Measurements from ENCODE around the gene ANKRD55.
"Not testable (repeated sequence)": the region's sequence is repeated elsewhere in the genome, so short reads cannot be mapped to it uniquely, and the experiment has no call there.

DNA sequence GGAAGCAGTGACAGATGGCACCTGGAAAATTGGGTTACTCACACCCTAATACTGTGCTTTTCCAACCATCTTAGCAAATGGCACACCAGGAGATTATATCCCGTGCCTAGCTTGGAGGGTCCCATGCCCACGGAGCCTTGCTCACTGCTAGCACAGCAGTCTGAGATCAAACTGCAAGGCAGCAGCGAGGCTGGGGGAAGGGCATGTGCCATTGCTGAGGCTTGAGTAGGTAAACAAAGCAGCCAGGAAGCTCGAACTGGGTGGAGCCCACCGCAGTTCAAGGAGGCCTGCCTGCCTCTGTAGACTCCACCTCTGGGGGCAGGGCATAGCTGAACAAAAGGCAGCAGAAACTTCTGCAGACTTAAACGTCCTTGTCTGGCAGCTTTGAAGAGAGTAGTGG, 11.5 kb downstream of the ANKRD55 start:
- TF ChIP-seq, protein P1, sequence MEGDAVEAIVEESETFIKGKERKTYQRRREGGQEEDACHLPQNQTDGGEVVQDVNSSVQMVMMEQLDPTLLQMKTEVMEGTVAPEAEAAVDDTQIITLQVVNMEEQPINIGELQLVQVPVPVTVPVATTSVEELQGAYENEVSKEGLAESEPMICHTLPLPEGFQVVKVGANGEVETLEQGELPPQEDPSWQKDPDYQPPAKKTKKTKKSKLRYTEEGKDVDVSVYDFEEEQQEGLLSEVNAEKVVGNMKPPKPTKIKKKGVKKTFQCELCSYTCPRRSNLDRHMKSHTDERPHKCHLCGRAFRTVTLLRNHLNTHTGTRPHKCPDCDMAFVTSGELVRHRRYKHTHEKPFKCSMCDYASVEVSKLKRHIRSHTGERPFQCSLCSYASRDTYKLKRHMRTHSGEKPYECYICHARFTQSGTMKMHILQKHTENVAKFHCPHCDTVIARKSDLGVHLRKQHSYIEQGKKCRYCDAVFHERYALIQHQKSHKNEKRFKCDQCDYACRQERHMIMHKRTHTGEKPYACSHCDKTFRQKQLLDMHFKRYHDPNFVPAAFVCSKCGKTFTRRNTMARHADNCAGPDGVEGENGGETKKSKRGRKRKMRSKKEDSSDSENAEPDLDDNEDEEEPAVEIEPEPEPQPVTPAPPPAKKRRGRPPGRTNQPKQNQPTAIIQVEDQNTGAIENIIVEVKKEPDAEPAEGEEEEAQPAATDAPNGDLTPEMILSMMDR (conservative IDR thresholded peaks at IDR 0.05 in 1 of 2, IDR thresholded peaks at IDR 0.05 in 1 of 2; ENCODE audit: low read depth in 1 of 2, low read length in 2 of 2): not testable (repeated sequence)
- TF ChIP-seq EZH2 (IDR thresholded peaks at IDR 0.05; ENCODE audit: low read length, missing control alignments): not testable (repeated sequence)

Data from fibroblast of lung (primary cell).